Spleen (tissue), 7 donors: ENCODE data around the gene ZNF575.

Experiments used
- POLR2A ChIP-seq, 3 donors: fragments of 450-650 bp; IDR thresholded peaks; one replicate each; pipeline ENCODE4 v1.5.1; 2017; ENCODE audit warnings: antibody characterized with exemption in 3 of 3, mild to moderate bottlenecking in 1 of 3
- TF ChIP-seq, protein P1 (sequence below), 11 experiments: fragments of 200-600 bp in 7 of 11; fragments of 450-650 bp in 4 of 11; sonication (generic) in 4 of 11; IDR thresholded peaks in 8 of 11; conservative IDR thresholded peaks in 3 of 11; 1 replicate in 7 of 11; 2 replicates in 4 of 11; pipeline versions ENCODE4 v1.4.0 to v1.8.0; 2016 to 2021; ENCODE audit warnings: antibody characterized with exemption in 11 of 11, inconsistent platforms in 4 of 11, mild to moderate bottlenecking in 1 of 11
- donor health status: DM: no; HTN: no; CAD: no; lungs with moderate emphysema.
- donor health status: DM: no; HTN: no; CAD: no.
- donor health status: DM: no; HTN: no; CAD: no.

DNA sequence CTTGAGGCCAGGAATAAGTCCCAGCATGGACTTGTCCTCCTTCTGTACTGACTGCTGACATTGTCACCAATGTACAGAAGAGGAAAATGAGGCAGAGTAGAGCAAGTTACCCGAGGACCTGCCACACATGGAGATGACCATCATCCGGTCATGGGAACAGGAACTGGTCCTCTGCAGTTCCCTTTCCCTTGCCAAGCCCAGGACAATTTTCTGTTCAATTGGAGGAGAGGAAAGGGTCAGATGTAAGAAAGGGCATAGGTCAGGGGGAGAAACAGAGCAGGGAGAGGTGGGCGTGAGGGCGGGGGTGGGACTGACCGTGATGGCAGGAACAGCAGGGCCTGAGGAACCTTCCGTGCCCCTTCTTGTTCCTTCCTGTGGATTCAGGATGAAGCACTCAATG is 47.0 kb upstream of the ZNF575 start:
- TF ChIP-seq, protein P1, sequence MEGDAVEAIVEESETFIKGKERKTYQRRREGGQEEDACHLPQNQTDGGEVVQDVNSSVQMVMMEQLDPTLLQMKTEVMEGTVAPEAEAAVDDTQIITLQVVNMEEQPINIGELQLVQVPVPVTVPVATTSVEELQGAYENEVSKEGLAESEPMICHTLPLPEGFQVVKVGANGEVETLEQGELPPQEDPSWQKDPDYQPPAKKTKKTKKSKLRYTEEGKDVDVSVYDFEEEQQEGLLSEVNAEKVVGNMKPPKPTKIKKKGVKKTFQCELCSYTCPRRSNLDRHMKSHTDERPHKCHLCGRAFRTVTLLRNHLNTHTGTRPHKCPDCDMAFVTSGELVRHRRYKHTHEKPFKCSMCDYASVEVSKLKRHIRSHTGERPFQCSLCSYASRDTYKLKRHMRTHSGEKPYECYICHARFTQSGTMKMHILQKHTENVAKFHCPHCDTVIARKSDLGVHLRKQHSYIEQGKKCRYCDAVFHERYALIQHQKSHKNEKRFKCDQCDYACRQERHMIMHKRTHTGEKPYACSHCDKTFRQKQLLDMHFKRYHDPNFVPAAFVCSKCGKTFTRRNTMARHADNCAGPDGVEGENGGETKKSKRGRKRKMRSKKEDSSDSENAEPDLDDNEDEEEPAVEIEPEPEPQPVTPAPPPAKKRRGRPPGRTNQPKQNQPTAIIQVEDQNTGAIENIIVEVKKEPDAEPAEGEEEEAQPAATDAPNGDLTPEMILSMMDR (IDR thresholded peaks at IDR 0.05 in 8 of 11, conservative IDR thresholded peaks at IDR 0.05 in 3 of 11), result no peak
- no peak for TF ChIP-seq POLR2A (IDR thresholded peaks at IDR 0.05)
